HepG2 (cell line): ENCODE results near the gene MOSPD2. TPM values are rescaled to one million over a fixed set of nuclear protein-coding genes. Genes with fewer than 3 reads are reported as not detected.

Source experiments
- ATAC-seq: fragments of 200-7000 bp; cut with Tn5 transposase; 3 replicates; pipeline ENCODE4 v1.9.1; 2020; ENCODE audit warnings: mild to moderate bottlenecking, moderate library complexity
- BruUV-seq: library from RNA; stranded (reverse); fragments of 400-500 nt; replicated peaks from 2 replicates; lab custom pipeline; 2021; lab: Mats Ljungman, UMichigan
- CTCF ChIA-PET: fragments of 300-600 bp; formaldehyde crosslinking; extraction: SDS; loops from one replicate; lab custom pipeline; 2021; ENCODE audit warnings: low total read pairs, inconsistent platforms, low intra/inter-chr PET ratio; lab: Yijun Ruan, JAX
- POLR2A ChIA-PET: fragments of 350-600 bp; sonication (Branson Sonifier 250); formaldehyde crosslinking; loops from one replicate; lab custom pipeline; 2020; ENCODE audit warnings: antibody characterized with exemption, inconsistent platforms; lab: Yijun Ruan, JAX
- DNase-seq: peaks from one replicate; pipeline ENCODE4 v3.0.0-alpha.2; 2015; ENCODE audit warnings: low spot score
- FAIRE-seq: peaks from 3 replicates; lab custom pipeline; 2011; peaks lifted over from hg19 to GRCh38; lab: Jason Lieb, UNC
- H2AFZ ChIP-seq: one replicate; pipeline ENCODE4 v1.6.1; 2011; ENCODE audit warnings: low read length, inconsistent platforms
- H3K27ac ChIP-seq: fragments of 300-600 bp; 3 replicates; pipeline ENCODE4 v1.8.0; 2011; ENCODE audit warnings: mixed run types, mild to moderate bottlenecking, mixed read lengths, low read length, inconsistent platforms; ENCODE audit not compliant: insufficient read depth; ENCODE audit errors: extremely low read length
- H3K27me3 ChIP-seq, 2 experiments: fragments of 200-600 bp in 1 of 2; 2 replicates in 1 of 2; 3 replicates in 1 of 2; pipeline versions ENCODE4 v1.6.0 to v1.8.0; 2011; ENCODE audit warnings: low read length in 2 of 2, mild to moderate bottlenecking in 2 of 2, moderate library complexity in 2 of 2, inconsistent platforms in 1 of 2; ENCODE audit not compliant: insufficient read depth in 2 of 2, control insufficient read depth in 1 of 2
- H3K36me3 ChIP-seq, 2 experiments: fragments of 200-600 bp in 1 of 2; replicated peaks in 1 of 2; 2 replicates in 1 of 2; 3 replicates in 1 of 2; pipeline versions ENCODE4 v1.5.1 to v1.8.0; 2011; ENCODE audit warnings: low read length in 2 of 2, inconsistent platforms in 1 of 2; ENCODE audit not compliant: insufficient read depth in 2 of 2, control insufficient read depth in 1 of 2
- H3K4me1 ChIP-seq: 2 replicates; pipeline ENCODE4 v1.5.1; 2012; ENCODE audit warnings: low read length, inconsistent platforms; ENCODE audit not compliant: insufficient read depth
- H3K4me2 ChIP-seq: 2 replicates; pipeline ENCODE4 v1.6.0; 2011; ENCODE audit warnings: low read depth, low read length, inconsistent platforms
- H3K4me3 ChIP-seq, 3 experiments: fragments of 200-600 bp in 1 of 3; sonication (generic), shearing (Covaris generic) in 1 of 3; replicated peaks in 1 of 3; 2 replicates each; pipeline ENCODE4 v1.5.1; 2011 to 2016; ENCODE audit warnings: low read length in 3 of 3, inconsistent platforms in 2 of 3, low read depth in 2 of 3, mild to moderate bottlenecking in 2 of 3, control low read depth in 1 of 3, mixed read lengths in 1 of 3; ENCODE audit not compliant: insufficient read depth in 1 of 3
- H3K79me2 ChIP-seq: one replicate; pipeline ENCODE4 v1.6.1; 2011; ENCODE audit warnings: low read length, inconsistent platforms; ENCODE audit not compliant: insufficient read depth
- H3K9ac ChIP-seq: 2 replicates; pipeline ENCODE4 v1.6.0; 2011; ENCODE audit warnings: mild to moderate bottlenecking, low read depth, low read length, inconsistent platforms; ENCODE audit not compliant: insufficient read depth
- H3K9me3 ChIP-seq: 2 replicates; pipeline ENCODE4 v1.5.1; 2012; ENCODE audit warnings: mild to moderate bottlenecking, low read length
- H4K20me1 ChIP-seq: 2 replicates; pipeline ENCODE4 v1.6.0; 2011; ENCODE audit warnings: inconsistent platforms, mild to moderate bottlenecking, low read length, moderate library complexity; ENCODE audit not compliant: insufficient read depth
- AHR ChIP-seq: IDR thresholded peaks from 2 replicates; pipeline ENCODE4 v1.6.1; 2018; ENCODE audit warnings: missing genetic modification reagents, missing compliant biosample characterization
- BRD4 ChIP-seq: sonication (generic); formaldehyde crosslinking; IDR thresholded peaks from 2 replicates; pipeline ENCODE4 v1.4.0; 2020; ENCODE audit warnings: missing genetic modification reagents
- CEBPB ChIP-seq: IDR thresholded peaks from 2 replicates; pipeline ENCODE4 v1.6.1; 2011; ENCODE audit warnings: low read depth, low read length, improper control_type of control experiment, borderline replicate concordance
- CSRNP1 ChIP-seq: sonication (generic); formaldehyde crosslinking; IDR thresholded peaks from 2 replicates; pipeline ENCODE4 v1.8.1; 2023; ENCODE audit warnings: mild to moderate bottlenecking, missing genetic modification reagents
- KMT2A ChIP-seq: sonication (generic); formaldehyde crosslinking; IDR thresholded peaks from 2 replicates; pipeline ENCODE4 v1.4.0; 2020; ENCODE audit warnings: missing genetic modification reagents
- RXRA ChIP-seq: sonication (generic); formaldehyde crosslinking; IDR thresholded peaks from 2 replicates; pipeline ENCODE4 v1.5.1; 2020; ENCODE audit warnings: missing genetic modification reagents
- SETDB1 ChIP-seq: sonication (generic); formaldehyde crosslinking; IDR thresholded peaks from 2 replicates; pipeline ENCODE4 v1.5.1; 2020; ENCODE audit warnings: missing genetic modification reagents, mild to moderate bottlenecking, borderline replicate concordance
- TCF12 ChIP-seq, 2 experiments: fragments of 450-650 bp in 1 of 2; sonication (generic) in 1 of 2; formaldehyde crosslinking in 1 of 2; IDR thresholded peaks; 2 replicates each; pipeline versions ENCODE4 v1.6.1 to v1.8.0; 2017 to 2022; ENCODE audit warnings: antibody characterized with exemption in 1 of 2, mild to moderate bottlenecking in 1 of 2, missing genetic modification reagents in 1 of 2, moderate library complexity in 1 of 2
- TCF7 ChIP-seq: sonication (generic); IDR thresholded peaks from 2 replicates; pipeline ENCODE4 v1.6.1; 2016; ENCODE audit warnings: antibody characterized with exemption, low read depth
- ZFP36L2 ChIP-seq: sonication (generic); formaldehyde crosslinking; IDR thresholded peaks from 2 replicates; pipeline ENCODE4 v1.4.0; 2020; ENCODE audit warnings: missing genetic modification reagents
- ZHX1 ChIP-seq: sonication (generic); formaldehyde crosslinking; IDR thresholded peaks from 2 replicates; pipeline ENCODE4 v1.8.1; 2022; ENCODE audit warnings: low read depth, mild to moderate bottlenecking, missing genetic modification reagents
- ZMAT3 ChIP-seq: sonication (generic); formaldehyde crosslinking; conservative IDR thresholded peaks from 2 replicates; pipeline ENCODE4 v1.7.0; 2021; ENCODE audit warnings: missing genetic modification reagents
- ZNF274 ChIP-seq: sonication (generic); formaldehyde crosslinking; IDR thresholded peaks from 2 replicates; pipeline ENCODE4 v1.5.1; 2020; ENCODE audit warnings: mild to moderate bottlenecking, missing genetic modification reagents
- ZNF720 ChIP-seq: sonication (generic); formaldehyde crosslinking; IDR thresholded peaks from 2 replicates; pipeline ENCODE4 v1.4.0; 2020; ENCODE audit warnings: missing genetic modification reagents
- ZNF781 ChIP-seq: sonication (generic); formaldehyde crosslinking; IDR thresholded peaks from 2 replicates; pipeline ENCODE4 v1.5.1; 2020; ENCODE audit warnings: borderline replicate concordance, mild to moderate bottlenecking, missing genetic modification reagents; ENCODE audit errors: not compliant biosample characterization
- WGBS: methylation state at CpG from one replicate; pipeline ENCODE4 v1.1.6; 2017; ENCODE audit warnings: low lambda C conversion rate; 5-methylcytosine and 5-hydroxymethylcytosine counted together
- in situ Hi-C: cut with HindIII; loops from 2 replicates; pipeline ENCODE4 v1.10.0; 2017; ENCODE audit warnings: low pct_unique_long_range_greater_than_20kb; ENCODE audit not compliant: extremely low pct_ligation_motif_present
- intact Hi-C: fragments of 100-400 bp; cut with micrococcal nuclease; formaldehyde crosslinking; loops from one replicate; pipeline ENCODE4 v1.10.0; 2022; ENCODE audit not compliant: unreplicated experiment
- polyA plus RNA-seq, 8 experiments: library from polyadenylated mRNA; depleted of rRNA in 3 of 8; stranded (reverse) in 7 of 8; unstranded in 1 of 8; fragments of >200 nt; fragmentation: Illumina TruSeq in 4 of 8; extraction: Trizol in 4 of 8; gene quantifications; 2 replicates each; pipeline versions ENCODE4 v1.2.1 to v1.2.3, GENCODE V29; 2011 to 2016; ENCODE audit warnings: low read depth in 4 of 8, missing spikeins in 1 of 8, mixed read lengths in 1 of 8; ENCODE audit not compliant: insufficient read depth in 1 of 8
- total RNA-seq, 5 experiments: library from RNA; depleted of rRNA; stranded (reverse); fragments of >200 nt; fragmentation: Illumina TruSeq; extraction: Trizol; gene quantifications; 2 replicates each; pipeline ENCODE4 v1.2.3, GENCODE V29; 2016; ENCODE audit warnings: low read depth in 1 of 5

The MOSPD2 gene
- total and polyA plus RNA-seq, 2 of the 13 experiments (the other 11 are each of a cell fraction or from before 2014, with no cell fraction given) = 4.8 to 7.0 TPM

GRCh38 chrX:14948691-14949090 lies 75.5 kb downstream of the MOSPD2 start:
- H3K4me3 ChIP-seq = no peak overlapping the region
- no peak for FAIRE-seq
- intact Hi-C loops (no loop called here), in situ Hi-C loops (no loop called here)
- H2AFZ ChIP-seq = no peak overlapping the region
- DNase-seq = no peak
- H3K9me3 ChIP-seq = no peaks in the 10 kb centered on the region
- TF ChIP-seq KMT2A (CRISPR knock-in tag) (no peak), RXRA (CRISPR knock-in tag) (no peak), ZNF781 (CRISPR knock-in tag) (no peak), AHR (no peak), ZFP36L2 (CRISPR knock-in tag) (no peak), ZHX1 (CRISPR knock-in tag) (no peak), ZNF720 (CRISPR knock-in tag) (no peak), BRD4 (no peak), ZNF274 (no peak), CSRNP1 (CRISPR knock-in tag) (no peak), ZMAT3 (CRISPR knock-in tag) (no peak), TCF7 (no peak), SETDB1 (CRISPR knock-in tag) (no peak), CEBPB (no peak), TCF12 (IDR thresholded peaks at IDR 0.05) (no peak), TCF12 (CRISPR knock-in tag; IDR thresholded peaks at IDR 0.05) (no peak)
- POLR2A ChIA-PET = no interaction called here
- ATAC-seq = no peak
- no peak overlapping the region for H3K4me2 ChIP-seq
- no TSS peak for BruUV-seq
- H3K27ac ChIP-seq = no peak overlapping the region
- CTCF ChIA-PET = no interaction called here
- H3K4me1 ChIP-seq = no peaks in the 10 kb centered on the region
- WGBS = 8% methylated on average over 1 of the region's 1 CpG
- H3K36me3 ChIP-seq = no peaks in the 10 kb centered on the region
- no peak overlapping the region for H3K9ac ChIP-seq
- H4K20me1 ChIP-seq = no peaks in the 10 kb centered on the region
- no peaks in the 10 kb centered on the region for H3K27me3 ChIP-seq
- H3K79me2 ChIP-seq = no peaks in the 10 kb centered on the region
